ENCODE measurements around the gene PLA2G2E. TPM values are rescaled to one million over a fixed set of nuclear protein-coding genes. Genes with fewer than 3 reads are reported as not detected.

Gene PLA2G2E
- total RNA-seq, 1 donor from 2014 or later: not detected

DNA sequence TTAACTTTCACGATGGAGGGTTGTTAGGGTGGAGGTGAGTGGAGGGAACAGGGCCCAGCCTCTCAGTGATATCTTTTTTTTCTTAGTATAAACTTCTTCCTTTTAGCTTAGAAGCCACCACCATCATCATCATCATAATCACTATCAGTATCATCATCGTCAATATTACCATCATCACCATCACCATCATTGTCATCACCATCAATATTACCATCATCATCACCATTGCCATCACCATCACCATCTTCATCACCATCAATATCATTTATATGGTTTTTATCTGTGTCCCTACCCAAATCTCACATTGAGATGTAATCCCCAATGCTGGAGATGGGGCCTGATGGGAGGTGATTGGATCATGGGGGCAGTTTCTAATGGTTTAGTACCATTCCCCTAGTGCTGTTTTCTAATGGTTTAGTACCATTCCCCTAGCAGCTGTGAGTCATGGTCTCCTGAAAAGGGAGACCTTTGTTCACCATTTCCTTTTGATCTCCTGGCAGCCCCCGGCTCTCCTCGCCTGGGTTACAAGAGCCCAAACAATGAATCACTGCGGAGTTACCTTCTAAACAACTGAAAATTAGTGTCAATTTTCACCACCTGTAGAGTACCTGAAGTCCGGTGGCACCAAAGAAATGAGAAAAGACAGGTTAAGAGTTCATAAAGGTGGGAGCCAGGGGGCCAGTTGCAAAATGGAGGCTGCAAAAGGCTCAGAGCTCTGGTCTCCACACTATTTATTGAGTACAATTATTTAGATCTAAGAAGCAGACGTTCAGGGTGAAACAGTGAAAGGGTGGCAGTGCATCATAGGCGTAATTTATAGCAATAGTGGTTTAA lies 3.1 kb upstream of the PLA2G2E start:
- Mint-ChIP-seq H3K27ac (ENCODE audit: unreplicated experiment) (no peak overlapping the region), H3K4me1 (ENCODE audit: low read depth, unreplicated experiment) (peaks cover 3% of the 10 kb centered on the region), H3K9me3 (ENCODE audit: unreplicated experiment) (peaks cover 18% of the 10 kb centered on the region), H3K4me3 (ENCODE audit: unreplicated experiment) (no peak overlapping the region), H3K36me3 (ENCODE audit: low read depth, unreplicated experiment) (no peaks in the 10 kb centered on the region), H3K27me3 (ENCODE audit: low read depth, unreplicated experiment) (peaks cover 10% of the 10 kb centered on the region)
- Histone ChIP-seq H3K36me3 (ENCODE audit: insufficient read depth, low read length) (no peaks in the 10 kb centered on the region), H4K20me1 (ENCODE audit: insufficient read depth, low read length) (no peaks in the 10 kb centered on the region), H3K9me3 (ENCODE audit: insufficient read depth, low read depth, low read length) (peaks cover 8% of the 10 kb centered on the region), H3K27ac (ENCODE audit: low read depth, low read length) (no peak overlapping the region), H2AFZ (ENCODE audit: low read depth, low read length) (no peak overlapping the region), H3K4me1 (ENCODE audit: insufficient read depth, low read length) (no peaks in the 10 kb centered on the region), H3K4me3 (ENCODE audit: insufficient read depth, low read depth, low read length) (no peak overlapping the region), H3K9ac (ENCODE audit: low read length) (no peak overlapping the region), H3K79me2 (ENCODE audit: insufficient read depth, low read length) (no peaks in the 10 kb centered on the region), H3K4me2 (ENCODE audit: low read length) (no peak overlapping the region), H3K27me3 (ENCODE audit: insufficient read depth, low read length) (no peaks in the 10 kb centered on the region)
- DNase-seq (ENCODE audit: low read depth) (no peak), FAIRE-seq (no peak)
- no peak for TF ChIP-seq CTCF (IDR thresholded peaks at IDR 0.05; ENCODE audit: insufficient read depth, low read depth, low read length)
- TF ChIP-seq EZH2 (IDR thresholded peaks at IDR 0.05; ENCODE audit: insufficient read depth, low read length): no peak

DNA sequence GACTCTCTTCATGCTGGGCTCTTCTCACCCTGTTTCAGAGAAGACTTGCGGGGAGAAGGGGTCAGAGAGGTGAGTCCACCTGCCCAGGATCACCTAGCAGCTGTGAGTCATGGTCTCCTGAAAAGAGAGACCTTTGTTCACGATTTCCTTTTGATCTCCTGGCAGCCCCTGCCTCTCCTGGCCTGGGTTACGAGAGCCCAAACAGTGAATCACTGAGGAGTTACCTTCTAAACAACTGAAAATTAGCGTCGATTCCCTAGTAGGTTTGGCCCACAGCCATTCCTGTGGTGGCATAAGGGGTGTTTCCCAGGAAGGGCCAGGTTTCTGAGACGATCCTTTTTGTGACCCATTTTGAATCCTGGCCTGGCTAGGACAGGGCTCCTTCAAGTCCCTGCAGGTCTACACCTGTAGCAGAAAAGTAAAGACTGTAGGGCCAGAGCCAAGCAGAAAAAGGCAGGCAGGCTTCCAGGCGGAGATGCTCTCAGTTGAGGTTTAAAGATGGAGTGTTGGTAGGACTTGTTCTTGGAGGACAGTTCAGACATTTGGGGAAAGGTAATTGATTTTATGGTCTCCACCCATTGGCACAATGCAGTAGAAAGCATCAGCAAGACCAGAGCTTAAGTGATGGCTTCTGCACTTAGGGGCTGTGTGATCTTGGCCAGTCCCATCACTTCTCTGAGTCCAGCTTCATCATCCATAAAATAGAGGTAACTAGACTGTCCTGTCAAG lies 2.1 kb upstream of the PLA2G2E start:
- H3K4me3 Mint-ChIP-seq (ENCODE audit: unreplicated experiment): no peak overlapping the region
- DNase-seq (ENCODE audit: low read depth): no peak
- Histone ChIP-seq H4K20me1 (ENCODE audit: insufficient read depth, low read length) (no peaks in the 10 kb centered on the region), H3K4me1 (ENCODE audit: insufficient read depth, low read length) (no peaks in the 10 kb centered on the region), H3K4me2 (ENCODE audit: low read length) (no peak overlapping the region), H3K9me3 (ENCODE audit: insufficient read depth, low read depth, low read length) (no peaks in the 10 kb centered on the region), H2AFZ (ENCODE audit: low read depth, low read length) (no peak overlapping the region), H3K9ac (ENCODE audit: low read length) (no peak overlapping the region), H3K27ac (ENCODE audit: low read depth, low read length) (no peak overlapping the region), H3K27me3 (ENCODE audit: insufficient read depth, low read length) (no peaks in the 10 kb centered on the region), H3K79me2 (ENCODE audit: insufficient read depth, low read length) (no peaks in the 10 kb centered on the region), H3K36me3 (ENCODE audit: insufficient read depth, low read length) (no peaks in the 10 kb centered on the region), H3K4me3 (ENCODE audit: insufficient read depth, low read depth, low read length) (no peak overlapping the region)
- no peak for TF ChIP-seq CTCF (IDR thresholded peaks at IDR 0.05; ENCODE audit: insufficient read depth, low read depth, low read length)
- TF ChIP-seq EZH2 (IDR thresholded peaks at IDR 0.05; ENCODE audit: insufficient read depth, low read length): no peak
- no peak for FAIRE-seq
- H3K27ac Mint-ChIP-seq (ENCODE audit: unreplicated experiment): no peak overlapping the region
- no peaks in the 10 kb centered on the region for H3K36me3 Mint-ChIP-seq (ENCODE audit: low read depth, unreplicated experiment)
- peaks cover 17% of the 10 kb centered on the region for H3K27me3 Mint-ChIP-seq (ENCODE audit: low read depth, unreplicated experiment)
- H3K4me1 Mint-ChIP-seq (ENCODE audit: low read depth, unreplicated experiment): peaks cover 3% of the 10 kb centered on the region
- H3K9me3 Mint-ChIP-seq (ENCODE audit: unreplicated experiment): peaks cover 9% of the 10 kb centered on the region
